ENCODE measurements around the gene RAPGEF1.
A peak's percentile ranks its signal among the peaks of the same experiment; 100 is the strongest.

RAPGEF1 gene

DNA sequence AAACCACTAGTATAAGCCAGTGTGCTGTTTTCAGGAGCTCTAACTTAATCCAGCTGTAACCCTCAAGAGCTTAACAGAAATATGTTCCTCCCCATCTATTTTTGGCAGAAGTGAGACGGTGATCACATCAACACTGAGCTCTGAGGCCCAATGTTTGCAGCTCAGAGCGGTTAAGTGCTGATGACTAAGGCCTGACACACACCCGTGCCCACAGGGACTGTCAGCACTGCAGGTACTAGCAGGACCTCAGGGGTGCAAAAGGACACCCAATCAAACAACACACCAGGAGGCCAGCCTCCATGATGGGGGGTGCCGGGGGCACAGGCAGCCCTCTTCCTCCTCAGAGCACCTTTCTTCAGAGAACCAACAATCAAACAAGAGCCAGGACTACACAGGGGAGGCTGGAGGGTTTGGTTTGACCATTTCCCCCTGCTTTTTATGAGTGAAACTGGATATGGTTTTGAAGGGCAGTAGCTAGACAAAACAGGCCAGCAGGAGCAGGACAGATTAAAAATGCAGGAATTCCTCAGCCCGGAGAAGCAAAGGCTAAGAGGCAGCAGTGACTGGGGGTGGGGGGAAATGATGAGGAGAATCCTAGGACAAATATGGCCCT is 61.3 kb downstream of the RAPGEF1 start:
- Histone ChIP-seq H3K27ac (peak overlapping the region in 20 of 21 experiments; percentile 14 to 94 (median 72)), H3K4me3 (no peak overlapping the region)

- H3K4me3 ChIP-seq, result no peak overlapping the region
- H3K27ac ChIP-seq, result peak overlapping the region in 20 of 21 experiments; percentile 19 to 94 (median 74)
Observed at GRCh38 chr9:131677444-131678180, 62.3 kb downstream of the RAPGEF1 start.

DNA sequence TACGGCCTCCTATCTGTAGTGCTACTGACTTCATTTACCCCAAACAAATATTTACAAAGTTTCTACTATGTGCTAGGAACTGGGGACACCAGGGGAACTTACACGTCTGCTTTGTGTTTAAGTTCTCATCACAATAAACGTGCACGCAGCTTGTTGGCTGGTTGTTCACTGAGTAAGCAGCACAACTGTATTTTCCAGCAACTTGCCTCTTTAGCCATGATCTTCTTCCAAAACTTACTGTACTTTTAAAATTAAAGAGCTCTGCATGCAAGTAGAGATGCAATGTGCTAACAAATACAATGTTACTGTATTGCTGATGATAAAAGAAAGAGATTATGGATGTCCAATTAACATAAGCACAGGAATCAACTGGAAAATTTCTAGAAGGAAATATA is 62.8 kb downstream of the RAPGEF1 start:
- Histone ChIP-seq H3K27ac (peak overlapping the region in 19 of 21 experiments; percentile 23 to 94 (median 78)), H3K4me3 (no peak overlapping the region)

DNA sequence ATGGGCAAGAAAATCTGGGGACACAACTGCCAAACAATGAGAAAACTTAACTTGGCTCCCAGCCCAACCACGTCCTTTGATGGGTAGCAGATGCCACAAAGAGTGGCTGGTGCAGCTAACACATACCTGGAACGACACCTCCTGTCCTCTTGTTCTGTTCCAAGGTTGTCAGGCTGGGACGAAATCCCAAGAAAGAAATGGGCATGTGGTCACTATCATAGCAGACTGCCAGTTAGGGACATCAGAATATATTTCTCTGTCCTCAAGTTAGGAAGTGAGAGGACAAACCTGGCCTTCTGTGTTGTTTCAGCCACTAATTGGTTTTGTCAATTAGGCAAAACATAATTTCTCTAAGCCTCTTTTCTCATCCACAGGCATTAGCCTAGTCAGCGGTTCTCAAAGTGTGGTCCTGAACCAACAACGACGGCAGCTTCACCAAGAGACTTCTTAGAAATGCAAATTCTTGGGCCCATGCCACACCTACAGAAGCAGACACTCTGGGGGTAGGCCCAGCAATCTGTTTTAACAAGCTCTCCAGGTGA is 63.4 kb downstream of the RAPGEF1 start:
- Histone ChIP-seq H3K27ac (peak overlapping the region in 20 of 21 experiments; percentile 13 to 94 (median 77)), H3K4me3 (no peak overlapping the region)

GRCh38 chr9:131675437-131676022 is 64.3 kb downstream of the RAPGEF1 start:
- H3K27ac ChIP-seq, result peak overlapping the region in 15 of 21 experiments; percentile 60 to 94 (median 79)
- no peak overlapping the region for H3K4me3 ChIP-seq

DNA sequence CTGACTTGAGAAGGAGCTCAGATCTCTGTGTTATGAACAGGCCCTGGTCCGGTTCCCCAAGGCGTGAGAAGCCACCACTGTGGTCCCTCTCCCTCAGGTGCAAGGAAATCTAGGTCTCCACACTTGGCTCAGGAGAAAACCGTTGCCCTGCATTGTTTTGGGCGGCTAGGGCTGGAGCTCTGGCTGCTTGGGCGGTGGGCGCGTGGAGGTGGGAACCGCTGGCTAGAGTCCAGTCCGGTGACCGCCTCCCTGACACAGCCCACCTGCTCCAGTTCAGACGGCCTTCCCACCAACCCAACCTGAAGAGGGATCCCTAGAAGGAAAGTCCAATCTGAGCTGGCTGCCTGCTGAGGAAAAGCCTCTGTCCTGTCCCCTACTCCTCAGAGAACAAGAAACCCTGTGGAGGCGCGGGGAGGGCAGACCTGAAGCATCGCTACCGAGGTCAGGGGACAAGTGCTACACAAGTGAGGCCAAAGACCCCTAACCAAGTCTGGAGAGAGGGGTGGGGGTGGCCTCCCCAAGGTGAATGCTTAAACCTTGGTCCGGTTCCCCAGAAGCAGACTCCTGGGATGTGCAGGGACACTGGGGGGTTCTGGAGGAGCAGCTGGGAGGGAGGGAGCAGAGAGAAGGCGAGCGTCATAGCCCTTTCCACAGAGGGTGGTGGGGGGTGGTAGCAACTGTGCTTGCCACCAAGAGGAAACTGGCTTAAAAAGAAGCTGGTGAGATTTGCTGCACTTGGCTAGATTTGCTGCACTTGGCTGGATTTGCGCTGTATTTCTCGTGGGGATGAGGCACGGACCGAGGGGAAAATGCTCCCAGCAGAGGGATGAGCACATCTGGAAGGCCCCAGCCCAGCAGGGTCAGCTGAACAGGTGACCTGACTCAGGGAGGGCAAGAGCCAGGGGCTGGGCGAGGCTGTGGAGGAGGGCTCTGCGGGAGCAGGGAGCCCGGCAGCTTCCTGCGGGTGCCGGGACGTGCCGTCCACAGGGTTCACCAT is 65.2 kb downstream of the RAPGEF1 start:
- H3K4me3 ChIP-seq, result no peak overlapping the region
- peak overlapping the region in 13 of 21 experiments; percentile 1 to 94 (median 79) for H3K27ac ChIP-seq

DNA sequence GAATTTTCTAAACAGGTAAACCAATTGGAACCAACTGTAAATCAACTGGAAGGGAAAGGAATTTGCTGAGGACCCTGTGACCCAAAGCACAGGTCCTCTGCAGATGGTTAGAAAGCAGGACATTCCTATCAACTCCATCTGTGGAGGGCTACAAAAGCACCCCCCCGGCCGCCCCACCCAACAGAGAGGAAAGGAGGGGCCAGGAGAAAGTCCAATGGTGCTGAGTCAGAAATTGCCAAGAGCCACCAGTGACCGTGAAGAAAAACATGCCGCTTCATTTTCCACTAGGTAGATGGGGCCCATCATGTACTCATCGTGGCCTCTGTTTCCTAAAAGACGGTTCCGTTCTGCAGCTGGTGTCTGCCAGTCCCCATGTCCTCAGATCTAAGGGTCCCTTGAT is 66.3 kb downstream of the RAPGEF1 start:
- Histone ChIP-seq H3K4me3 (no peak overlapping the region), H3K27ac (peak overlapping the region in 4 of 21 experiments; percentile 16 to 93 (median 24))

GRCh38 chr9:131673068-131673467 is 66.8 kb downstream of the RAPGEF1 start:
- Histone ChIP-seq H3K4me3 (no peak overlapping the region), H3K27ac (peak overlapping the region in 6 of 21 experiments; percentile 16 to 47 (median 24))

- peak overlapping the region in 4 of 21 experiments; percentile 16 to 33 (median 18) for H3K27ac ChIP-seq
- H3K4me3 ChIP-seq, result no peak overlapping the region
Observed at GRCh38 chr9:131672451-131672850, 67.4 kb downstream of the RAPGEF1 start.

- Histone ChIP-seq H3K27ac (peak overlapping the region in 12 of 21 experiments; percentile 1 to 95 (median 66)), H3K4me3 (no peak overlapping the region)
Observed at GRCh38 chr9:131671133-131671520, 68.7 kb downstream of the RAPGEF1 start.

DNA sequence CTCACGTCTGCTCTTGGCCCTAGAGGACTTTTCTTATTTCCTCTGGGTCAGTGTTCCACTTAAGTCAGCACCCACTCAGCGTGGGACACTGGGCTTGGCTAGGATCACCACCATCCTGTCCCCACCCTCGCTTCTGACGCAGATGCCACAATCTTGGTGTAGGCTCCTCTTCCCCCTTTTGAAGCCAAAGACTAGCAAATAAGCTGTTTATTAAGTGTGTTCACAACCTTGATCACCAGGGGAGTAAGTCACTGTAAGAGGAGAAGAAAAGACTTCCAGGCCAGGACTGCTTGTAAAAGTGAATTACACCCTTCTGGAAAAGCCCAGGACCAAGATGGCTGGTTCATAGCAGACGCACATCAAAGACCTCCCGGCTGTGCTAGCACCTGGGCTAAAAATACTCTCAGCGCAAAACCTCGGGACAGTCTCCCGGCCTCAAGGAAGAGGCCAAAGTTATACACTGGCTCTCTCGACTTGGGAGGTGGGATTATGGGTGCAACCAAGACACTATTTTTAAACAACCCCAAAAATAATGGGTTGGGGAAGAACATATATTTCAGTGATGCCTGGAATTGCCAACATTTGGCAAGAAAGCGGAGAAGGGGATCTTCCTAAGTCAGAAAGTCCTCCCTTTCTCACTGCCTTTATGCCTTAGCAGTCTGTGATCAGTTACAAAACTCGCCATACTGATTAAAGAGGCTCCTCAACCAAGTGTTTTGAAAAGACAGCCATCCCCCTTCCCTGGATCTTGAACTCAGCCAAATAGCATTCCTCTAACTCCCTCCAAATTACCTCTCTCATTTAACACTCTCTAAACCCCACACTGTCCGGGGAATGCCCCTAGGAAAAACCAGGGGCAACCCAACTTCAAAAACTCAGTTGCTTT is 69.4 kb downstream of the RAPGEF1 start:
- H3K4me3 ChIP-seq, result no peak overlapping the region
- H3K27ac ChIP-seq, result peak overlapping the region in 16 of 21 experiments; percentile 1 to 95 (median 78)

GRCh38 chr9:131669269-131670157 is 70.4 kb downstream of the RAPGEF1 start:
- H3K4me3 ChIP-seq, result no peak overlapping the region
- H3K27ac ChIP-seq, result peak overlapping the region in 19 of 21 experiments; percentile 47 to 95 (median 78)

- Histone ChIP-seq H3K4me3 (no peak overlapping the region), H3K27ac (peak overlapping the region in 20 of 21 experiments; percentile 26 to 95 (median 78))
Observed at GRCh38 chr9:131668439-131669268, 71.2 kb downstream of the RAPGEF1 start.

GRCh38 chr9:131668057-131668438 is 71.8 kb downstream of the RAPGEF1 start:
- Histone ChIP-seq H3K27ac (peak overlapping the region in 19 of 21 experiments; percentile 26 to 95 (median 78)), H3K4me3 (no peak overlapping the region)

DNA sequence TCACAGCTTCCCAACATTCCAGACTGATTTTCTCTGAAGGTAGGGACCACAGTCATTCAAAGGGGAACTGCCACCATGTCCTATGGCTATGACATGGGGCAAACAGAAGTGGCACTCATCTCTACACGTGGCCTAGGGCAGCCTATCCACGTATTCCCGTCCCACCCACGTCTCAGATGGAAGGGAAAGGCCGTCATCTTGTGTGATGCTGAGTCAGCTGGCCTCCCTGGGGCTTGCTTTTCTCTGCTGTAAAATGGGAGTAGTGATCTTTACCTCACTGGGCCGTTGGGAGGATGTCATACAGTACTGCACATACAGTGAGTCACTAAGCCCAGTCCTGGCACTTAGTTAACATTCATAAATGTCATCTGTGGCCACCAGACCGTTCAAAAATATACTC is 72.3 kb downstream of the RAPGEF1 start:
- H3K27ac ChIP-seq, result peak overlapping the region in 18 of 21 experiments; percentile 28 to 95 (median 77)
- H3K4me3 ChIP-seq, result no peak overlapping the region

GRCh38 chr9:131666774-131667173 is 73.1 kb downstream of the RAPGEF1 start:
- H3K27ac ChIP-seq, result peak overlapping the region in 12 of 21 experiments; percentile 10 to 95 (median 78)
- no peak overlapping the region for H3K4me3 ChIP-seq
